SU-DHL-6 (cell line): ENCODE results near the gene MLANA.
"Not testable (repeated sequence)": the region's sequence is repeated elsewhere in the genome, so short reads cannot be mapped to it uniquely, and the experiment has no call there.

Experiments used
- H2AFZ ChIP-seq: fragments of 200-600 bp; sonication (generic); 2 replicates; pipeline ENCODE4 v1.6.1; 2014; ENCODE audit warnings: low read depth, mild to moderate bottlenecking, moderate library complexity, mixed read lengths, antibody characterized with exemption, low read length; ENCODE audit not compliant: severe bottlenecking
- H3F3A ChIP-seq: fragments of 200-600 bp; shearing (Covaris generic); 2 replicates; pipeline ENCODE4 v1.6.0; 2016; ENCODE audit warnings: antibody characterized with exemption, mild to moderate bottlenecking; ENCODE audit not compliant: insufficient read depth
- H3K27ac ChIP-seq: fragments of 200-600 bp; sonication (generic); 2 replicates; pipeline ENCODE4 v1.5.1; 2016; ENCODE audit warnings: low read depth, mild to moderate bottlenecking, low read length, moderate library complexity, mixed read lengths
- H3K27me3 ChIP-seq: fragments of 200-600 bp; sonication (generic), shearing (Covaris generic); 2 replicates; pipeline ENCODE4 v1.6.0; 2014; ENCODE audit warnings: mild to moderate bottlenecking, low read length
- H3K36me3 ChIP-seq: fragments of 200-600 bp; sonication (generic); 2 replicates; pipeline ENCODE4 v1.6.1; 2014; ENCODE audit warnings: mild to moderate bottlenecking, low read length, mixed read lengths
- H3K4me2 ChIP-seq: fragments of 300-600, 200-600 bp; shearing (Covaris generic), sonication (generic); 2 replicates; pipeline ENCODE4 v1.6.0; 2014; ENCODE audit warnings: low read length, low read depth, mild to moderate bottlenecking; ENCODE audit not compliant: poor library complexity, severe bottlenecking
- H3K4me3 ChIP-seq: fragments of 200-600 bp; sonication (generic); 2 replicates; pipeline ENCODE4 v1.5.1; 2014; ENCODE audit warnings: antibody characterized with exemption, low read length, mild to moderate bottlenecking, mixed read lengths; ENCODE audit not compliant: insufficient read depth, poor library complexity, severe bottlenecking
- H3K79me2 ChIP-seq: fragments of 200-600 bp; sonication (generic); 2 replicates; pipeline ENCODE4 v1.6.1; 2014; ENCODE audit warnings: mild to moderate bottlenecking, low read length, moderate library complexity; ENCODE audit not compliant: insufficient read depth
- H3K9ac ChIP-seq: fragments of 200-600 bp; sonication (generic); 2 replicates; pipeline ENCODE4 v1.7.0; 2014; ENCODE audit warnings: mild to moderate bottlenecking, low read length
- H3K9me2 ChIP-seq: fragments of 200-600 bp; sonication (generic); replicated peaks from 2 replicates; pipeline ENCODE4 v1.6.1; 2014; ENCODE audit warnings: low read length; ENCODE audit not compliant: insufficient read depth
- H3K9me3 ChIP-seq: fragments of 200-600 bp; sonication (generic); 2 replicates; pipeline ENCODE4 v1.6.1; 2014; ENCODE audit warnings: low read length, mixed read lengths; ENCODE audit not compliant: insufficient read depth
- H4K20me1 ChIP-seq: fragments of 200-600 bp; sonication (generic); 2 replicates; pipeline ENCODE4 v1.6.1; 2014; ENCODE audit warnings: low read depth, mild to moderate bottlenecking, antibody characterized with exemption, low read length, moderate library complexity, mixed read lengths
- CTCF ChIP-seq: fragments of 200-600 bp; sonication (generic); IDR thresholded peaks from one replicate; pipeline ENCODE4 v1.5.1; 2017; ENCODE audit warnings: antibody characterized with exemption, mild to moderate bottlenecking, low read length, moderate library complexity; ENCODE audit not compliant: insufficient read depth, poor library complexity, severe bottlenecking
- EZH2phosphoT487 ChIP-seq: fragments of 200-600 bp; sonication (generic), shearing (Covaris generic); conservative IDR thresholded peaks from 2 replicates; pipeline ENCODE4 v1.6.1; 2018; ENCODE audit warnings: mild to moderate bottlenecking, antibody characterized with exemption, low read length, moderate library complexity, mixed read lengths

MLANA gene

GRCh38 chr9:5879419-5880181 lies 11.1 kb upstream of the MLANA start:
- H3K36me3 ChIP-seq, result no peaks in the 10 kb centered on the region
- no peak overlapping the region for H3K27ac ChIP-seq
- TF ChIP-seq CTCF (no peak), EZH2phosphoT487 (no peak)
- no peak overlapping the region for H3K9ac ChIP-seq
- no peaks in the 10 kb centered on the region for H3F3A ChIP-seq
- no peaks in the 10 kb centered on the region for H3K79me2 ChIP-seq
- H4K20me1 ChIP-seq, result no peaks in the 10 kb centered on the region
- H3K27me3 ChIP-seq, result no peaks in the 10 kb centered on the region
- no peak overlapping the region for H3K4me3 ChIP-seq
- no peaks in the 10 kb centered on the region for H3K9me3 ChIP-seq
- H3K9me2 ChIP-seq, result no peaks in the 10 kb centered on the region
- no peak overlapping the region for H3K4me2 ChIP-seq
- no peak overlapping the region for H2AFZ ChIP-seq

- not testable (repeated sequence) for H3K27ac ChIP-seq
Measured at GRCh38 chr9:5882244-5883012, 8.3 kb upstream of the MLANA start.

GRCh38 chr9:5884191-5884590 lies 6.5 kb upstream of the MLANA start:
- Histone ChIP-seq H4K20me1 (no peaks in the 10 kb centered on the region), H3K27me3 (no peaks in the 10 kb centered on the region), H3F3A (no peaks in the 10 kb centered on the region), H3K79me2 (no peaks in the 10 kb centered on the region), H3K36me3 (no peaks in the 10 kb centered on the region), H3K9me3 (no peaks in the 10 kb centered on the region), H3K27ac (no peak overlapping the region), H3K4me3 (no peak overlapping the region), H3K9ac (no peak overlapping the region), H3K9me2 (no peaks in the 10 kb centered on the region), H3K4me2 (no peak overlapping the region), H2AFZ (no peak overlapping the region)
- no peak for TF ChIP-seq CTCF

More at GRCh38 chr9:5882244-5883012, 8.3 kb upstream of the MLANA start:
- not testable (repeated sequence) for H3K36me3 ChIP-seq, H2AFZ ChIP-seq, H3F3A ChIP-seq, H3K27me3 ChIP-seq, H3K9me3 ChIP-seq, H3K4me2 ChIP-seq, H3K4me3 ChIP-seq, H4K20me1 ChIP-seq, H3K9ac ChIP-seq, H3K79me2 ChIP-seq, H3K9me2 ChIP-seq
